ENCODE measurements around the gene RAD51B.

Gene RAD51B

GRCh38 chr14:68554231-68554630 lies 734.7 kb downstream of the RAD51B start:
- no peak for DNase-seq (ENCODE audit: low read depth, low spot score)

DNA sequence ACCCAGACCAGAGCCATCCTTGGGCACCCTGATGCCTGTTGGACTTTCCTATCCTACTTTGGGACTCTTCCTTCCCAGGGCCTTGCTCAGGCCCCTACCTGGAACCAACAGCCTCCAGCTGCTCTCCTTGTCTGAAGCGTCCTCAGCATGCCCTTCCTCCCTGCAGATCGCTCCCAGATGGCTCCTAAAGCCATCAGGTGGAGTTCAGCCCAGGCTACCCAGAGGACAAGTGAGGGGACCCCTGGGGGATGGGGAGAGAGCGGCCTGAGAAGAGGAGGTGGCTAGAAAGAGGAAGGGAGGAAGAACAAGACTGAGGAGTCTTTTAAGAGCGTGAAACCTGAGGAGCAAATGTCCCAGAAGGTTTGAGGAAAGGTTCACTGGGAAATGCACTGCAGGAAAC lies 736.7 kb downstream of the RAD51B start:
- H3K27ac ChIP-seq = no peak overlapping the region
- no peak for DNase-seq (ENCODE audit: low read depth, low spot score)

More at GRCh38 chr14:68554231-68554630, 734.7 kb downstream of the RAD51B start:
- H3K27ac ChIP-seq = peak overlapping the region; percentile 100

- H3K27ac ChIP-seq = no peak overlapping the region
- DNase-seq (ENCODE audit: low read depth, low spot score) = no peak
These were observed 738.1 kb downstream of the RAD51B start for GRCh38 chr14:68557648-68558047.

GRCh38 chr14:68558096-68558495 lies 738.5 kb downstream of the RAD51B start:
- no peak for DNase-seq (ENCODE audit: low read depth, low spot score)

DNA sequence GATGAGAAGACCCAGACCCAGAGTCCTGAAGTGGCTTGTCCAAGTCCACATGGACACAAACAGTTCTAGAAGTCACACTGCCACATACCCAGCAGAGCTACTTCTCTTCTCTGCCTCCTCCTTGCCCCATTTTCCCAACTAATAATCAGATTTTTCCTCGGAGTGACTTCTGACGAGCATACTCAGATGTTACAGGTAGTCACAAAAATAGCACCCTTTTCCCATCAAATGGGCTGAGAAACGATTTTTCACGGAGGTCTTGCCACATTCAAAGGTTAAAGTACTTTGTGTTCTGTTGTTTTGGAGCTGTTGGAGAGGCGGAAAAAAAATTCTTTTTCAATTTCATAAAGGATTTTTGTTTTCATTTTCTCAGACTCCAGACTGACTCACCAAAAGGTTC lies 740.4 kb downstream of the RAD51B start:
- no peak for DNase-seq (ENCODE audit: low read depth, low spot score)
- H3K27ac ChIP-seq = no peak overlapping the region

More at GRCh38 chr14:68558096-68558495, 738.5 kb downstream of the RAD51B start:
- no peak overlapping the region for H3K27ac ChIP-seq

DNA sequence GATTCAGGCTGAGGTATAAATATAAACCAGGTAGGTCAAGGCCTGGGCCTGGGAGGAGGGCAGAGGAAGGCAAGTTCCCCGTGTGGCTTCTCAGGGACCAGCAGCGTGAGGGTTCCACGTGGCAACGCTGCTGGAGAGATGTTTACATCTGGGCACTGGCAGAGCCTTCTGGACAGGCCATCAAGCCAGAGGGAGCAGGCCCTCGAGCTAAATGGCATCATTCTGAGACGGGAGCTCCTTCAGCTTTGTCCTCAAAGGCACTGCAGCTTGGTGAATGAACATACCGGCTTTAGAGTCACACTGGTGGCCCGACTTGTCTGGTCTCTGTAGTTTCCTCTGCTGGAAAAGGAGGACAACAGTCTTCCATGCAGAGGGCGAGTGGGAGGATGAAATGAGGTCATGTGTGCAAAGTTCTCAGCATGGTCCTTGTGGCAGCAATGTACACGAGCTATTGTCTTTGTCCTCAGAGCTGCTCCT lies 742.0 kb downstream of the RAD51B start:
- H3K27ac ChIP-seq = no peak overlapping the region
- DNase-seq (ENCODE audit: low read depth, low spot score) = no peak

- no peak for DNase-seq (ENCODE audit: low read depth, low spot score)
These were observed 743.3 kb downstream of the RAD51B start for GRCh38 chr14:68562911-68563250.

GRCh38 chr14:68563251-68564131 lies 743.9 kb downstream of the RAD51B start:
- H3K27ac ChIP-seq = no peak overlapping the region

More at GRCh38 chr14:68562911-68563250, 743.3 kb downstream of the RAD51B start:
- H3K27ac ChIP-seq = no peak overlapping the region

DNA sequence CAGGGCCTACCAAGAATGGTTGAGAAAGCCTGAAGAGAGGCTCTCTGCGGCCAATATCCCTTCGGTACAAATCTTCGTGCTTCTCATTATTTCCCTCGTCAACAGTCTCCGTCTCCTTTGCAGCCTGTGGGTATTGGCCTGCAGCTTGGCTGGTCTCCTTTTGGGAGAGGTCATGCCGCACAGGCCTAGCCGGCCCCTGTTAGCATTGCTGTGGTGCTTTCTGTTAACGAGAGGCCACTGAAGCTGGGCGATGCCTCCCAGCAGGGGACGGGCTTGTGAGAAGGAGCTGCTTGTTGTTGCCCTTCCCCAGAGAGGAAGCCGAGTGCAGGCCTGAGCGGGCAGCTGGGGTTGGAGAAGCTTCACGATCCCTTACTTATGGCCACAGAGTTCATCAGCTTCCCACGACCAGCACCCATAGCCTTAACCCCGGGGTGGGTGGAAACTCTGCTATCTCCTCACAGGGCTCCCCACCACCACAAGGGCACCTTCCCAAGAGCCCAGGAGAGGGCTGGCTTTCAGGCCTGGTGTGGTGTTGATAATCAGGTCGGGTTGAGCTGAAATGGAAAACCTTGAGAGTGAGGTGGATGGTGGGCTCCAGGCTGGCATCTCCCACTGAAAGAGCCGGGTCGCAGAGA lies 744.7 kb downstream of the RAD51B start:
- no peak overlapping the region for H3K27ac ChIP-seq
- no peak for DNase-seq (ENCODE audit: low read depth, low spot score)

More at GRCh38 chr14:68563251-68564131, 743.9 kb downstream of the RAD51B start:
- no peak for DNase-seq (ENCODE audit: low read depth, low spot score)

DNA sequence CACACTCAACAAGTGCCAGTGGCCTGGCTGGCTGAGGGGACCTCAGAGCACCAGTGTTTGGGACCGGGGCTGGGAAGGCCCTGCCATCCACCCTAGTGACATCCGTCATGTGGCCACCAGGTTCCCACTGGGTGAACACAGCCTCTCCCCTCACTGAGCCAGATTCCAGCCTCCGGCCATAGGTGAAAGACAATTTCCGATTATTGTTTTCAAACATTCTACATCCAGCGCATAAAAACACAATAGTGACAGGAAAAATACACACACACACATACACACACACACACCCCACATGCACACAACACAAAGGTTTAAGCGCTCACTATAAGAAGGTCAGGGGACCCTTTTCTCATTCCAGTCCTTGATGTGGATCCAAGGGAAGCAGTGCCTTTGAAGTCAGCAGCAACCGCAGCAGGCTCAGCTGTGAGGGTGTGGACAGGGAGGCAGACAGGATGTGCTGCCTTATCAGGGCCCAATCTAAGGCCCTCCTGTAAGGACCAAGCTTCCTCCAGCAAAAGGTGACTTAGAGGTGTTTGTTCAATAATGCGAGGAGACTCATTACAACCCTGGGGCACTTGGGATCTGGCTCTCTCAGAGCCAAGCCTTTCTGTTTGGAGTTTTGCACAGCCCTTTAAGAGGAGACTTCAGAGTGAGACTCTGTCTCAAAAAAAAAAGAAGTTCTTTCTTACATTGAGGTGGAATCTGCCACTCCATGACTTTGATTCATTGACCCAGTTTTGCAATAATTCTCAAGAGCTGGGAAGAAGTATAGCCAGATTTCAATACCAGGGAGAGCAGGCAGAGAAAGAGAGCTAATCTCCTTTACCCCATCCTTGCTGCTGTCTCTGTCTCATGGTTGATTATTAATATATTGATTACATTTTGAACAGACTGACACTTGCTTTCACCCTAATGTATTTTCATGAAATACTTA lies 745.5 kb downstream of the RAD51B start:
- no peak for DNase-seq (ENCODE audit: low read depth, low spot score)

DNA sequence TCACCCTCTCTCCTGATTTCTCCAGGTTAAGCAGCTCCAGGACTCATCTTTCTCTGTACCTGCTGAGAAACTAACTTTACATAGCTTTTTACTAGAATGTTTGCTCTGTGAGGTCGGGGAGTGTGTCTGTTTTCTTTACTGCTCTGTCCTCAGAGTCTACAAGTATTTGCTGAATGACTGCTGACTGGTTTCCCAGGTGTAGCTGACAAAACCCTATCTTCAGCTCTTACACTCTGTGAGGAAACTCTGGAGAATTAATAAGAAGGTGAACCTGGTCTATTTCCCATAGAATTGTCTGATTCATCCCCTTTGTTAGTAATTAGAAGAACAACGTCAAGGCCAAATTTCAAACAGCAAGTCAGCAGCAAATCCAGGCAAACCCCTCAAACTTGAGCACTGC lies 746.5 kb downstream of the RAD51B start:
- DNase-seq (ENCODE audit: low read depth, low spot score) = no peak
- peak overlapping the region; percentile 32 for H3K27ac ChIP-seq

More for the DNA sequence above, 745.5 kb downstream of the RAD51B start:
- H3K27ac ChIP-seq = peak overlapping the region; percentile 32

- H3K27ac ChIP-seq = no peak overlapping the region
- DNase-seq (ENCODE audit: low read depth, low spot score) = no peak
These were observed 749.6 kb downstream of the RAD51B start for GRCh38 chr14:68568907-68569897.

- no peak overlapping the region for H3K27ac ChIP-seq
- DNase-seq (ENCODE audit: low read depth, low spot score) = no peak
These were observed 750.4 kb downstream of the RAD51B start for GRCh38 chr14:68569970-68570409.

DNA sequence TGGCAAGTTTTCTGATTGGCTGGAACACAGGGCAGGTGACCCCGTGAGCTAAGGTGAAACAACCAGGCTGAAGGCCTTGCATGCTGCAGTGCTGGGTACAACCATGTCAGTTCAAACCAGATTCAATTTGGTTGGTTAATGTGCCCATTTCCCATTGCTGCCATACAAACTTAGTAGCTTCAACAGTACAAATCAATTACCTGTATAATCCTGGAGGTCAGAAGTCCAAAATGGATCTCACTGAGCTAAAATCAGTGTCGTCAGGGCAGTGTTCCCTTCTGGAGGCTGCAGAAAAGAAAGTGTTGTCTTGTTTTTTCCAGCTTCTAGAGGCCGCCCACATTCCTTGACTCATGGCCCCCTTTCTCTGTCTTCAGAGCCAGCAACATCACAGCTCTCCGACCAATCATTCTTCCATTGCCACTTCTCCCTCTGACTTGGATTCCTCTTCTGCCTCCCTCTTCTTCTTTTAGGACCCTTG lies 751.6 kb downstream of the RAD51B start:
- DNase-seq (ENCODE audit: low read depth, low spot score) = no peak

GRCh38 chr14:68571928-68572525 lies 752.4 kb downstream of the RAD51B start:
- no peak for DNase-seq (ENCODE audit: low read depth, low spot score)
- H3K27ac ChIP-seq = no peak overlapping the region

More for the DNA sequence above, 751.6 kb downstream of the RAD51B start:
- no peak overlapping the region for H3K27ac ChIP-seq

DNA sequence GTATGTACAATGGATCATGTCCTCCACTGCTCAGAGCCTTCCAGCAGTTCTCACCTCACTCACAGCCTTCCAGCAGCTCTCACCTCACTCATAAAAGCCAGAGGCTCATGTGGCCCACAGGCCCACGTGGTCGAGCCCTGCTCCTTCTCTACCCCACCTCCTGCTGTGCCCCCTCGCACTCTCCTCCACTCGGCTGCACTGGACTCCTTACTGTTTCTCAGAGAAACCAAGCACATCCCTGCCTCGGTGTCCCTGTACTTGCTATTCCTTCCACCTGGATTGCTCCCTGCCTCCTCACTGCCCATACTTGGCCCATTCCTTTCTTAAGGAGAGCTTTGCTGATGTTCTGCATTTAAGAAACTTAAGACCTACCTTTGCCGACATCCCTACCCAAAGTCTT lies 753.5 kb downstream of the RAD51B start:
- no peak overlapping the region for H3K27ac ChIP-seq
- DNase-seq (ENCODE audit: low read depth, low spot score) = no peak

DNA sequence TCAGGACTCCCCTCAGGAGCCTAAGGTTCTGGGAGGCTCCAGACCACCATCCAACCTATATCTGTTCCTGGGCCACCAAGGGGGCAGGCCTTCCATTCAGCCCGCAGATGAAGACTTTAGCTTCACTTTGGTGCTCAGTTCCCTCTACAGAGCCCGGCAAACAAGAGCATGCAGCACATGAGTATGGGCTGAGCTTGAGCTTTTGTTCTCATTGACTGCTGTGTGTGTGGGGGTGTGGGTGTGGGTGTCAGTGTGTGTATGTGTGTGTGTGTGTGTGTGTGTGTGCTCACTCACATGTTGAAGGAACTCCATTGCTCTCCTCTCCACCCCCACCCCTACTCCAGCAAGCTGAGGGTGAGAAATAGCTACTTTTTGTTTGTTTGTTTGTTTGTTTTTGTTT lies 754.1 kb downstream of the RAD51B start:
- H3K27ac ChIP-seq = no peak overlapping the region

DNA sequence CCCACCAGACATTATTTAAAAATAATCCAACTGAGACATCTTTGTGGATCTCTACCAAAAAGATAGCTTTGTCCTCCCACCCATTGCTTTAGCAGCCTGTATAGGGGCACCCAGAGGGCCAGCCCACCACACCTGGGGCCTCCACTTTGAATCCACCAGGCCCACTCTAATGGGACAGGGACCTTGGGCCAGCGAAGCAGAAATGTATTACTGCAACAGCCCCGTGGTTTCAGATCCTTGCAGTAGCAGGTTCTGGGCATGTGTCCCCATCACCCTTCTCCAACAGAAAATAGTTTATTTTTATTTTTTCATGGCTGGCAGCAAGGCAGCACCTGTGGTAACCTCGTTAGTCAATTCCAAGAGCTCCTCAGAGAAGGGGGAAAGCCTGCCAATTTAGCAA lies 754.9 kb downstream of the RAD51B start:
- H3K27ac ChIP-seq = no peak overlapping the region
- no peak for DNase-seq (ENCODE audit: low read depth, low spot score)

More for the DNA sequence above, 754.1 kb downstream of the RAD51B start:
- DNase-seq (ENCODE audit: low read depth, low spot score) = no peak

All from epithelial cell of prostate (primary cell).